Endothelial cell of umbilical vein (primary cell): ENCODE results near the gene USP36. TPM values are rescaled to one million over a fixed set of nuclear protein-coding genes. Genes with fewer than 3 reads are reported as not detected.

Experiments
- BruUV-seq: library from RNA; stranded (reverse); fragments of 400-500 nt; replicated peaks from 2 replicates; lab custom pipeline; 2021; lab: Mats Ljungman, UMichigan
- CTCF ChIA-PET: fragments of 300-600, 350-600 bp; sonication (Branson Sonifier 250); formaldehyde crosslinking; loops from one replicate; lab custom pipeline; 2021; ENCODE audit warnings: antibody characterized with exemption, inconsistent platforms; lab: Charles Lee
- POLR2A ChIA-PET: fragments of 300-600, 350-600 bp; sonication (Branson Sonifier 250); formaldehyde crosslinking; loops from one replicate; lab custom pipeline; 2021; ENCODE audit warnings: antibody characterized with exemption, inconsistent platforms; lab: Charles Lee
- DNase-seq: peaks from one replicate; pipeline ENCODE4 v3.0.0-alpha.2; 2011; ENCODE audit warnings: low read depth, low spot score
- FAIRE-seq: peaks from 2 replicates; lab custom pipeline; 2011; peaks lifted over from hg19 to GRCh38; lab: Jason Lieb, UNC
- H2AFZ ChIP-seq: 2 replicates; pipeline ENCODE4 v1.6.0; 2012; ENCODE audit warnings: low read depth, low read length, control low read depth, inconsistent platforms
- H3K27ac ChIP-seq: 2 replicates; pipeline ENCODE4 v1.5.1; 2011; ENCODE audit warnings: low read depth, mild to moderate bottlenecking, control low read depth, low read length, moderate library complexity; ENCODE audit not compliant: insufficient read depth
- H3K27me3 ChIP-seq, 2 experiments: 2 replicates each; pipeline versions ENCODE4 v1.6.0 to v1.6.1; 2011; ENCODE audit warnings: low read length in 2 of 2, mixed read lengths in 1 of 2; ENCODE audit not compliant: control insufficient read depth in 2 of 2, insufficient read depth in 2 of 2
- H3K36me3 ChIP-seq, 2 experiments: 2 replicates in 1 of 2; 3 replicates in 1 of 2; pipeline ENCODE4 v1.5.1; 2011; ENCODE audit warnings: low read length in 2 of 2, mild to moderate bottlenecking in 1 of 2, moderate library complexity in 1 of 2; ENCODE audit not compliant: control insufficient read depth in 2 of 2, insufficient read depth in 2 of 2; ENCODE audit errors: extremely low read depth in 1 of 2
- H3K4me1 ChIP-seq: 3 replicates; pipeline ENCODE4 v1.5.1; 2011; ENCODE audit warnings: mild to moderate bottlenecking, low read length; ENCODE audit not compliant: control insufficient read depth, insufficient read depth; ENCODE audit errors: extremely low read depth
- H3K4me2 ChIP-seq: 2 replicates; pipeline ENCODE4 v1.6.1; 2011; ENCODE audit warnings: low read length, control low read depth, mixed read lengths; ENCODE audit not compliant: insufficient read depth
- H3K4me3 ChIP-seq, 3 experiments: fragments of 200-600 bp in 1 of 3; sonication (generic), shearing (Covaris generic) in 1 of 3; replicated peaks in 1 of 3; 2 replicates each; pipeline ENCODE4 v1.5.1; 2011 to 2016; ENCODE audit warnings: control low read depth in 3 of 3, low read length in 3 of 3, mild to moderate bottlenecking in 2 of 3, inconsistent platforms in 1 of 3, low read depth in 1 of 3, moderate library complexity in 1 of 3; ENCODE audit not compliant: insufficient read depth in 1 of 3
- H3K79me2 ChIP-seq: 2 replicates; pipeline ENCODE4 v1.6.0; 2012; ENCODE audit warnings: low read length, inconsistent platforms; ENCODE audit not compliant: control insufficient read depth, insufficient read depth
- H3K9ac ChIP-seq: replicated peaks from 2 replicates; pipeline ENCODE3; 2011; ENCODE audit warnings: low read length, control low read depth; ENCODE audit not compliant: insufficient read depth; ENCODE audit errors: extremely low read depth
- H3K9me1 ChIP-seq: replicated peaks from 3 replicates; pipeline ENCODE4 v1.6.0; 2011; ENCODE audit warnings: mild to moderate bottlenecking, low read length; ENCODE audit not compliant: control insufficient read depth, insufficient read depth; ENCODE audit errors: extremely low read depth
- H3K9me3 ChIP-seq: replicated peaks from 2 replicates; pipeline ENCODE4 v1.5.1; 2012; ENCODE audit warnings: low read length, inconsistent platforms; ENCODE audit not compliant: control insufficient read depth, insufficient read depth
- H4K20me1 ChIP-seq: replicated peaks from 2 replicates; pipeline ENCODE3; 2011; ENCODE audit warnings: mild to moderate bottlenecking, low read length; ENCODE audit not compliant: control insufficient read depth, insufficient read depth; ENCODE audit errors: extremely low read depth
- EZH2 ChIP-seq: IDR thresholded peaks from 2 replicates; pipeline ENCODE4 v1.6.1; 2012; ENCODE audit warnings: borderline replicate concordance, low read depth, mild to moderate bottlenecking, moderate library complexity, low read length, inconsistent platforms; ENCODE audit not compliant: severe bottlenecking
- FOS ChIP-seq: IDR thresholded peaks from 2 replicates; pipeline ENCODE4 v1.6.1; 2011; ENCODE audit warnings: mild to moderate bottlenecking, low read length, moderate library complexity, borderline replicate concordance; ENCODE audit not compliant: insufficient read depth
- GATA2 ChIP-seq: IDR thresholded peaks from 2 replicates; pipeline ENCODE4 v1.7.0; 2011; ENCODE audit warnings: low read depth, mild to moderate bottlenecking, moderate library complexity, mixed read lengths, low read length; ENCODE audit not compliant: insufficient read length, insufficient read depth
- JUN ChIP-seq: IDR thresholded peaks from 2 replicates; pipeline ENCODE4 v1.6.1; 2011; ENCODE audit warnings: borderline replicate concordance, low read depth; ENCODE audit not compliant: insufficient read length, insufficient read depth
- MYC ChIP-seq: IDR thresholded peaks from one replicate; pipeline ENCODE4 v1.6.1; 2011; ENCODE audit warnings: mild to moderate bottlenecking, low read depth, low read length
- POLR2A ChIP-seq: IDR thresholded peaks from 2 replicates; pipeline ENCODE4 v1.6.1; 2012; ENCODE audit warnings: low read depth, mild to moderate bottlenecking, control low read depth, low read length
- POLR2AphosphoS5 ChIP-seq: IDR thresholded peaks from 2 replicates; pipeline ENCODE4 v1.6.1; 2012; ENCODE audit warnings: low read depth, mild to moderate bottlenecking, control low read depth, low read length, moderate library complexity; ENCODE audit not compliant: insufficient read depth
- dilution Hi-C: fragments of 300-500 bp; cut with MboI; formaldehyde crosslinking; loops from one replicate; pipeline ENCODE4 v1.15.0; 2019; ENCODE audit warnings: low sequenced_read_pairs; ENCODE audit not compliant: extremely low pct_ligation_motif_present
- intact Hi-C: fragments of 100-400 bp; cut with micrococcal nuclease; formaldehyde crosslinking; loops from one replicate; pipeline ENCODE4 v1.10.0; 2022
- polyA plus RNA-seq, 4 experiments: library from polyadenylated mRNA; depleted of rRNA in 3 of 4; stranded (reverse) in 3 of 4; unstranded in 1 of 4; fragments of >200 nt; gene quantifications; 2 replicates each; pipeline versions ENCODE4 v1.2.1 to v1.2.3, GENCODE V29; 2011 to 2012; ENCODE audit warnings: missing spikeins in 1 of 4
- total RNA-seq: library from RNA; stranded (reverse); gene quantifications from 2 replicates; pipeline ENCODE4 v1.2.3, GENCODE V29; 2021
- TF ChIP-seq, protein P1 (sequence below), 2 donors: IDR thresholded peaks; 1 replicate in 1 of 2; 2 replicates in 1 of 2; pipeline ENCODE4 v1.5.1; 2011; ENCODE audit warnings: low read length in 2 of 2, mild to moderate bottlenecking in 2 of 2, moderate library complexity in 2 of 2, control low read depth in 1 of 2, inconsistent platforms in 1 of 2, low read depth in 1 of 2; ENCODE audit not compliant: insufficient read depth in 1 of 2; ENCODE audit errors: extremely low read depth in 1 of 2
- TF ChIP-seq, protein P2 (sequence below): IDR thresholded peaks from 2 replicates; pipeline ENCODE4 v1.6.1; 2011; ENCODE audit not compliant: insufficient read depth, insufficient read length

Gene USP36
- total and polyA plus RNA-seq, 2 donors (not counting 3 experiments of a cell fraction or from before 2014, with no cell fraction given), result 29.8 to 46.6 TPM

DNA sequence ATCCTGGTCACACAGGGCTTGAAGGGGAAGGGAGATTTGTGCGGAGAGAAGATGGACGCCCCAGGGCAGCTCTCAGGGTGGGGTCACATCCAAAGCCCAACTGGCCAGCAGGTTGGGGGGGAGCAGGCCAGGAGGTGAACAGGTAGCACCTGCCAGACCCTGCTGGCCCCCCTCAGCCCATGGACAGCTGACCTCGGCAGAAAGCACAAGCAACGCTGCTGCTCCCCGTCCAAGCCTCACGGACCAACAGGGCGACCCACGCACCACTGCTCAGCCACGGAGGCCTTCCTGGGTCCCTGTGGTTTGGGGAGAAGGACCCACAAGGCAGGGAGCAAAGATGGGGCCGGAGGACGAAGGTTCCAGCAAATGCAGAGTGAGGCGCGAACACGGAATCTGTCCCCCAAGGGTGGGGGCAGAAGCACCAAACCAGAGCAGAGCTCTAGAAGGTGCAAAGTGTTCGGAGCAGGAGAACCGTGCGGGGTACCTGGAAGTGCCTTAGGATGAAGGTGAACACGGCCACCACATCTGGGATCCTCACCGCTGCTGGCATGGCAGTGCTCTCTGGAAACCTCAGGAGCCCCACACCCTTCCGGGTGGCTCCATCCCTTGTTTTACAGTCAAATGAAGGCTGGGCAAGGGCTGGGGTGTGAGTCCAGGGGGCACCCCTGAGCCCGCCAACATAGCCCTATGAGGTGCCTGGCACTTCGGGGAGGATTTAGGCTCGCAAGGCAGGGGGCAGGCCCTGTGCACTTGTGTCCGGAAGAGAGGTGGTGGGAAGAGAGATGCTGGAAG is 44.5 kb upstream of the USP36 start:
- Histone ChIP-seq H3K9me3 (no peaks in the 10 kb centered on the region), H3K27me3 (no peaks in the 10 kb centered on the region), H3K4me1 (peaks cover 30% of the 10 kb centered on the region), H3K9ac (no peak overlapping the region), H3K36me3 (peaks cover 0 to 2% of the 10 kb centered on the region in 2 experiments), H3K4me2 (no peak overlapping the region), H3K79me2 (peaks cover 19% of the 10 kb centered on the region), H3K9me1 (no peaks in the 10 kb centered on the region), H3K27ac (no peak overlapping the region), H4K20me1 (no peaks in the 10 kb centered on the region), H2AFZ (no peak overlapping the region), H3K4me3 (no peak overlapping the region)
- TF ChIP-seq, protein P1, sequence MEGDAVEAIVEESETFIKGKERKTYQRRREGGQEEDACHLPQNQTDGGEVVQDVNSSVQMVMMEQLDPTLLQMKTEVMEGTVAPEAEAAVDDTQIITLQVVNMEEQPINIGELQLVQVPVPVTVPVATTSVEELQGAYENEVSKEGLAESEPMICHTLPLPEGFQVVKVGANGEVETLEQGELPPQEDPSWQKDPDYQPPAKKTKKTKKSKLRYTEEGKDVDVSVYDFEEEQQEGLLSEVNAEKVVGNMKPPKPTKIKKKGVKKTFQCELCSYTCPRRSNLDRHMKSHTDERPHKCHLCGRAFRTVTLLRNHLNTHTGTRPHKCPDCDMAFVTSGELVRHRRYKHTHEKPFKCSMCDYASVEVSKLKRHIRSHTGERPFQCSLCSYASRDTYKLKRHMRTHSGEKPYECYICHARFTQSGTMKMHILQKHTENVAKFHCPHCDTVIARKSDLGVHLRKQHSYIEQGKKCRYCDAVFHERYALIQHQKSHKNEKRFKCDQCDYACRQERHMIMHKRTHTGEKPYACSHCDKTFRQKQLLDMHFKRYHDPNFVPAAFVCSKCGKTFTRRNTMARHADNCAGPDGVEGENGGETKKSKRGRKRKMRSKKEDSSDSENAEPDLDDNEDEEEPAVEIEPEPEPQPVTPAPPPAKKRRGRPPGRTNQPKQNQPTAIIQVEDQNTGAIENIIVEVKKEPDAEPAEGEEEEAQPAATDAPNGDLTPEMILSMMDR (IDR thresholded peaks at IDR 0.05; ENCODE audit: extremely low read depth in 1 of 2, insufficient read depth in 1 of 2, low read depth in 1 of 2, low read length in 2 of 2), result no peak
- TF ChIP-seq MYC (no peak), GATA2 (no peak), POLR2A (no peak), EZH2 (no peak), JUN (no peak), FOS (no peak), POLR2AphosphoS5 (no peak)
- TF ChIP-seq, protein P2, sequence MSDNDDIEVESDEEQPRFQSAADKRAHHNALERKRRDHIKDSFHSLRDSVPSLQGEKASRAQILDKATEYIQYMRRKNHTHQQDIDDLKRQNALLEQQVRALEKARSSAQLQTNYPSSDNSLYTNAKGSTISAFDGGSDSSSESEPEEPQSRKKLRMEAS, result no peak
- CTCF ChIA-PET, result interaction anchor here (1.4 to 4.0 kb wide), 4 partner anchors 10 to 87 kb away, joined by 5 to 41 read pairs (median 10); no protein-coding TSS in a partner anchor
- DNase-seq (no peak), FAIRE-seq (no peak)
- dilution Hi-C loops, result no loop called here
- POLR2A ChIA-PET, result no interaction called here
- intact Hi-C loops, result no loop called here
- BruUV-seq, result no TSS peak
